Smooth muscle cell of trachea (primary cell): Measurements from ENCODE around the gene CDKL1. TPM values are rescaled to one million over a fixed set of nuclear protein-coding genes. Genes with fewer than 3 reads are reported as not detected.

Experiments used
- total RNA-seq: library from RNA; depleted of rRNA; stranded (reverse); fragments of >200 nt; gene quantifications from 2 replicates; pipeline ENCODE4 v1.2.1, GENCODE V29; 2014

The CDKL1 gene
- 24.6 and 48.5 TPM in 2 replicates for total RNA-seq

DNA sequence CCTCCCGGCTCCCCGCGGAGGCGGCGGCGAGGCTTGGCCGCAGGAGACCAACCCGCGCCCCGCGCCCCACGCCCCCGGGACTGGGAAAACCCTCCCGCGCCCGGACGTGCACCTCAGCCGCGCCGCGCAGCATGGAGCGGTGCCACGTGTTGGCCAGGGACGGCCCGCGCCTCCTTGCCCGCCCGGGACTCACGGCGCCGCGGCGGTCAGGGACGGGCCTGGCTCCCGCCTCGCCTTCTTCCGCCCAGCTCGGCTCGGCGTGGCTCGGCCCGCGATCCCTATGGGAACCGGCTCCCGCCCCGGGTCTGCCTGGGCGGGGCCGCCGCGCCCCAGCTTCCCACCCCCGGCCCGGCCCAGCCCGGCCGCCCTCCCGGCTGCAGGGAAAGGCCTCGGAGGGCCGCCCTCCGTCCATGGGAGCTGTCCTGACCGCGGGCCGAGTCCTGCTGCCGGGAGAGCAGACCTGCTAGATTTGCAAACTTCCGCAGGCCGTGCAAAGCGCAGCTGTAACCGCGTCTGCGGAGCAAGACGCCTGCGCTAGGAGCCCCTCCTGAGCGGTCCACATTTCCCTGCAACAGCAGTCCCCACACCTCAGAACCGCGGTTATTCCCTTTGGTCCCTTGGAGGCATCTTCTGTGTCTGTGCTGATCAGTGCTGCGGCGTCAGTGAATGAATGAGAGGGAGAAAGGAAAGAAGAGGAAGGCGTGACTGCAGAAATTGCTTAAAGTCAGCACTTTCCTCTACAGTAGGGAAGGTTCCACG is at the start of gene CDKL1:
TSS of gene CDKL1 (minus strand) at position 251 of the 759 bp plus-strand sequence. CDS start 1,013 bp downstream, outside the sequence.

DNA sequence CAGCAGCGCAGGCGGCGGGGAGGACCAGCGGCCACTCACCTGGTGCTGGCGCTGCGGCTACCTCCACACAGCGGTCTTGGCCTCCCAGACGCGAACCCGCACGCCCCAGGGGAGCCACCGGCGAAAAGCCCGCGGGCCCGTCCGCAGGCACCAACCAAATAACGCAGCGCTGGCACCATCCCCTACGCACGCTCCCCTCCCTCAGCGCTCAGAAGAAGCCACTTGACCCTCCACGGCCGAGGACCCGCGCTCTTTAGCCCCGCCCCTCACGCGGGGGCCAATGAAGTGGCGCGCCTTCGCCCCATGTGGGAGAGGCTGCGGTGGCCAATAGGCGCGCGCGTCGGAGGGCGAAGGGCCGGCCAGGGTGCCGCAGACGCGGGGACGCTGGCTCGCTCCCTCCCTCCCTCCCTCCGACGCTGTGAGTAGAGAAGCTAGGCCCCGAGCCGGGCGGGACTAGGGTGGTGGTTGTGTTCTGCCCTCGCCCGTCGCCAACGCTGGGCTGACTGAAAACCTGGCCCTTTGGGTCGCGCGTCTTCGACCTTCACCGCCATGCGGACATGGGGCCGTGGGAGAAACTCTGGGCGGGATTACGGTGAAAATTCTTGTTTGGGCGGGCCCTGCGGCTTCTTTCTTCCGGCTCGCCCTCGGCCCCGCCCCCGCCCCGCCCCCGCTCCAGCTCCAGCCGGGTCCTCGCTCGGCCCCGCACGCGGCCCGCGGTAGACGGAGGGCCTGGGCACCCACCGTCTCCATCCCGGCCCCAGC is 84.5 kb downstream of the CDKL1 start, which contains the start of the genes DMAC2L and L2HGDH:
TSS of gene DMAC2L (plus strand) at position 353 of the 762 bp plus-strand sequence. CDS start 9,164 bp downstream, outside the sequence.
TSS of gene L2HGDH (minus strand) at position 258 of the 762 bp plus-strand sequence. CDS start at position 179, 79 bp downstream.

Other genes starting within 250 kb of the CDKL1 start
- 13.9 and 26.0 TPM in 2 replicates for gene SOS2, start 165.3 kb downstream of the CDKL1 start, total RNA-seq
- gene L2HGDH, start 84.7 kb downstream of the CDKL1 start, total RNA-seq: 5.6 and 7.4 TPM in 2 replicates
- 4.0 and 9.3 TPM in 2 replicates for gene DMAC2L, start 84.6 kb downstream of the CDKL1 start, total RNA-seq
- 52.5 and 59.7 TPM in 2 replicates for gene MAP4K5, start 135.7 kb upstream of the CDKL1 start, total RNA-seq
- gene ATL1, start 163.3 kb upstream of the CDKL1 start, total RNA-seq: 10.3 and 13.8 TPM in 2 replicates